ENCODE results near the gene CCDC50.

Gene CCDC50

GRCh38 chr3:191350396-191351090, 21.3 kb downstream of the CCDC50 start:
- no peak for DNase-seq

GRCh38 chr3:191352014-191352413, 22.8 kb downstream of the CCDC50 start:
- DNase-seq = no peak

- no peak for DNase-seq
Measured at GRCh38 chr3:191353022-191353777, 24.0 kb downstream of the CCDC50 start.

GRCh38 chr3:191355406-191355805, 26.2 kb downstream of the CCDC50 start:
- no peak for DNase-seq

- no peak for DNase-seq
Measured at GRCh38 chr3:191356631-191357439, 27.6 kb downstream of the CCDC50 start.

- DNase-seq = no peak
Measured at GRCh38 chr3:191357909-191358308, 28.7 kb downstream of the CCDC50 start.

- DNase-seq = no peak
Measured at GRCh38 chr3:191358929-191359328, 29.7 kb downstream of the CCDC50 start.

GRCh38 chr3:191360620-191361019, 31.4 kb downstream of the CCDC50 start:
- no peak for DNase-seq

- no peak for DNase-seq
Measured at GRCh38 chr3:191361456-191361855, 32.3 kb downstream of the CCDC50 start.

- no peak for DNase-seq
Measured at GRCh38 chr3:191362037-191362436, 32.8 kb downstream of the CCDC50 start.

- DNase-seq = no peak
Measured at GRCh38 chr3:191362524-191363090, 33.4 kb downstream of the CCDC50 start.

GRCh38 chr3:191363221-191363620, 34.0 kb downstream of the CCDC50 start:
- no peak for DNase-seq

- no peak for DNase-seq
Measured at GRCh38 chr3:191366675-191367074, 37.5 kb downstream of the CCDC50 start.

GRCh38 chr3:191368755-191369615, 39.8 kb downstream of the CCDC50 start:
- no peak for DNase-seq

- no peak for DNase-seq
Measured at GRCh38 chr3:191369616-191370010, 40.4 kb downstream of the CCDC50 start.

GRCh38 chr3:191372122-191372521, 42.9 kb downstream of the CCDC50 start:
- DNase-seq = peak; percentile 5 to 32

GRCh38 chr3:191373327-191373726, 44.1 kb downstream of the CCDC50 start:
- no peak for DNase-seq

- no peak for DNase-seq
Measured at GRCh38 chr3:191376516-191377141, 47.4 kb downstream of the CCDC50 start.

- DNase-seq = no peak
Measured at GRCh38 chr3:191378142-191378812, 49.1 kb downstream of the CCDC50 start.

GRCh38 chr3:191379446-191379845, 50.3 kb downstream of the CCDC50 start:
- no peak for DNase-seq

GRCh38 chr3:191380001-191380400, 50.8 kb downstream of the CCDC50 start:
- no peak for DNase-seq
